ENCODE results near the gene RNF114.
"Not testable (repeated sequence)": the region's sequence is repeated elsewhere in the genome, so short reads cannot be mapped to it uniquely, and the experiment has no call there.

RNF114 gene

DNA sequence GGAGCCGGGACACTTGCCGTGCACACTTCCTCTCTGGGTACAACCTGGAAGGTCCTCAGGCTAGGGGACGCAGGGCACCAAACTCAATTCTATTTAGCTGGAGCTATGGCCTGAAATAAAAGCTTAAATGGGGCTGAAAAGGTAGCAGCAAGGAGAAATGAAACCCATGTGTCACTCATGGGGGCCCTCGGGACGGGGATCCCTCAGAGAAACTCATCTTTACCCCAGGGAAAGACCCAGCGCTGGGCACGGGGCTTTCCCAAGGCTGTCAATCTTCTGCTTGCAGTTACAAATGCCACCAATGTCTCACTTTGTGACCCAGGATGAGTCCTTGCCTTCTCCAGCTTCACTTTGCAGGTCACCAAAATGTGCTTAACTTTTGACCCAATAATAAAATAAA lies 63.1 kb downstream of the RNF114 start:
- no peaks in the 10 kb centered on the region for H3K36me3 ChIP-seq (ENCODE audit: control insufficient read depth in 2 of 2, insufficient read depth in 1 of 2, low read length in 2 of 2)

DNA sequence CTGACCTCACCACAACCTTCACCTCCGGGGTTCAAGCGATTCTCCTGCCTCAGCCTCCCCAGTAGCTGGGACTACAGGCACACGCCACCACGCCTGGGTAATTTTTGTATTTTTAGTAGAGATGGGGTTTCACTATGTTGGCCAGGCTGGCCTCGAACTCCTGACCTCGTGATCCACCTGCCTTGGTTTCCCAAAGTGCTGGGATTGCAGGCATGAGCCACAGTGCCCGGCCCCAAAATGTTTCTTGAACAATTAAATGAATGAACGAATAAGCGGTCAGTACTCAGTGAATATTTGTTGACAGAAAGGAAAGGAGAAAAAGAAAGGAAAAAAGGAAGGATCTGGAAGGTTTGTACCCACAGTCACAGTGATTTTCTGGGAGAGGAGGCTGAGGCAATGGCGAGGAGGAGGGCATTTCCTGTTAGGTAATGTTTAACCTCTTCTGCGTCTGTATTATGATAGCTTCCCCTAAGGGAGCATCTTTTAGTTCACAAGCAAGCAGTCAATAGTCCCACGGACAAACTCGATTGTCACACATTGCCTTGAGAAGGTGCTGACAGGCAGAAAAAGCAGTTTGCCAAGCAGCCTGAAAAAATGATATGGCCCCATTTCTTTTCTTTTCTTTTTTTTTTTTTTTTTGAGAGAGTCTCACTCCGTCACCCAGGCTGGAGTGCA lies 64.5 kb downstream of the RNF114 start:
- H3K9me3 ChIP-seq (ENCODE audit: control insufficient read depth, insufficient read depth, low read depth, low read length); H3K36me3 ChIP-seq (ENCODE audit: control insufficient read depth in 2 of 2, insufficient read depth in 1 of 2, low read length in 2 of 2); H3K4me3 ChIP-seq (ENCODE audit: low read depth, low read length); H3K27ac ChIP-seq (ENCODE audit: extremely low read depth, low read depth, low read length); H3K4me1 ChIP-seq (ENCODE audit: control insufficient read depth, insufficient read depth, low read length): not testable (repeated sequence)
- POLR2A ChIA-PET = interaction anchor here (0.7 to 1.1 kb wide), 2 partner anchors 18 to 258 kb away, joined by 3 to 5 read pairs; no protein-coding TSS in a partner anchor
- CTCF ChIA-PET = interaction anchor here (0.6 to 0.7 kb wide), 2 partner anchors 157 to 222 kb away, joined by 3 read pairs; no protein-coding TSS in a partner anchor

More for the DNA sequence above, 63.1 kb downstream of the RNF114 start:
- Histone ChIP-seq H3K4me1 (ENCODE audit: control insufficient read depth, insufficient read depth, low read length) (no peaks in the 10 kb centered on the region), H3K27ac (ENCODE audit: extremely low read depth, low read depth, low read length) (no peak overlapping the region), H3K4me3 (ENCODE audit: low read depth, low read length) (no peak overlapping the region), H3K9me3 (ENCODE audit: control insufficient read depth, insufficient read depth, low read depth, low read length) (no peaks in the 10 kb centered on the region)
- CTCF ChIA-PET = interaction anchor here (0.6 to 1.0 kb wide), 2 partner anchors 84 to 1038 kb away, joined by 3 to 4 read pairs; no protein-coding TSS in a partner anchor
- no peak for TF ChIP-seq HOXA7 (CRISPR knock-in tag; IDR thresholded peaks at IDR 0.05; ENCODE audit: borderline replicate concordance)
- TF ChIP-seq, protein P1, sequence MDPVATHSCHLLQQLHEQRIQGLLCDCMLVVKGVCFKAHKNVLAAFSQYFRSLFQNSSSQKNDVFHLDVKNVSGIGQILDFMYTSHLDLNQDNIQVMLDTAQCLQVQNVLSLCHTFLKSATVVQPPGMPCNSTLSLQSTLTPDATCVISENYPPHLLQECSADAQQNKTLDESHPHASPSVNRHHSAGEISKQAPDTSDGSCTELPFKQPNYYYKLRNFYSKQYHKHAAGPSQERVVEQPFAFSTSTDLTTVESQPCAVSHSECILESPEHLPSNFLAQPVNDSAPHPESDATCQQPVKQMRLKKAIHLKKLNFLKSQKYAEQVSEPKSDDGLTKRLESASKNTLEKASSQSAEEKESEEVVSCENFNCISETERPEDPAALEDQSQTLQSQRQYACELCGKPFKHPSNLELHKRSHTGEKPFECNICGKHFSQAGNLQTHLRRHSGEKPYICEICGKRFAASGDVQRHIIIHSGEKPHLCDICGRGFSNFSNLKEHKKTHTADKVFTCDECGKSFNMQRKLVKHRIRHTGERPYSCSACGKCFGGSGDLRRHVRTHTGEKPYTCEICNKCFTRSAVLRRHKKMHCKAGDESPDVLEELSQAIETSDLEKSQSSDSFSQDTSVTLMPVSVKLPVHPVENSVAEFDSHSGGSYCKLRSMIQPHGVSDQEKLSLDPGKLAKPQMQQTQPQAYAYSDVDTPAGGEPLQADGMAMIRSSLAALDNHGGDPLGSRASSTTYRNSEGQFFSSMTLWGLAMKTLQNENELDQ (tag by site-specific recombination; IDR thresholded peaks at IDR 0.05; ENCODE audit: low read depth) = no peak
- no peak for TF ChIP-seq SP7 (tag by site-specific recombination; IDR thresholded peaks at IDR 0.05)
- TF ChIP-seq, protein P2, sequence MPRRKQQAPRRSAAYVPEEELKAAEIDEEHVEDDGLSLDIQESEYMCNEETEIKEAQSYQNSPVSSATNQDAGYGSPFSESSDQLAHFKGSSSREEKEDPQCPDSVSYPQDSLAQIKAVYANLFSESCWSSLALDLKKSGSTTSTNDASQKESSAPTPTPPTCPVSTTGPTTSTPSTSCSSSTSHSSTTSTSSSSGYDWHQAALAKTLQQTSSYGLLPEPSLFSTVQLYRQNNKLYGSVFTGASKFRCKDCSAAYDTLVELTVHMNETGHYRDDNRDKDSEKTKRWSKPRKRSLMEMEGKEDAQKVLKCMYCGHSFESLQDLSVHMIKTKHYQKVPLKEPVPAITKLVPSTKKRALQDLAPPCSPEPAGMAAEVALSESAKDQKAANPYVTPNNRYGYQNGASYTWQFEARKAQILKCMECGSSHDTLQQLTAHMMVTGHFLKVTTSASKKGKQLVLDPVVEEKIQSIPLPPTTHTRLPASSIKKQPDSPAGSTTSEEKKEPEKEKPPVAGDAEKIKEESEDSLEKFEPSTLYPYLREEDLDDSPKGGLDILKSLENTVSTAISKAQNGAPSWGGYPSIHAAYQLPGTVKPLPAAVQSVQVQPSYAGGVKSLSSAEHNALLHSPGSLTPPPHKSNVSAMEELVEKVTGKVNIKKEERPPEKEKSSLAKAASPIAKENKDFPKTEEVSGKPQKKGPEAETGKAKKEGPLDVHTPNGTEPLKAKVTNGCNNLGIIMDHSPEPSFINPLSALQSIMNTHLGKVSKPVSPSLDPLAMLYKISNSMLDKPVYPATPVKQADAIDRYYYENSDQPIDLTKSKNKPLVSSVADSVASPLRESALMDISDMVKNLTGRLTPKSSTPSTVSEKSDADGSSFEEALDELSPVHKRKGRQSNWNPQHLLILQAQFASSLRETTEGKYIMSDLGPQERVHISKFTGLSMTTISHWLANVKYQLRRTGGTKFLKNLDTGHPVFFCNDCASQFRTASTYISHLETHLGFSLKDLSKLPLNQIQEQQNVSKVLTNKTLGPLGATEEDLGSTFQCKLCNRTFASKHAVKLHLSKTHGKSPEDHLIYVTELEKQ (tag by site-specific recombination; IDR thresholded peaks at IDR 0.05; ENCODE audit: borderline replicate concordance) = no peak
- no peak for TF ChIP-seq ZSCAN16 (tag by site-specific recombination; IDR thresholded peaks at IDR 0.05)
- TF ChIP-seq ZNF324 (tag by site-specific recombination; IDR thresholded peaks at IDR 0.05) = no peak
- TF ChIP-seq ZNF19 (tag by site-specific recombination; IDR thresholded peaks at IDR 0.05; ENCODE audit: low read depth) = no peak
- no peak for TF ChIP-seq ZNF394 (tag by site-specific recombination; IDR thresholded peaks at IDR 0.05; ENCODE audit: borderline replicate concordance)
- TF ChIP-seq ZNF433 (tag by site-specific recombination; IDR thresholded peaks at IDR 0.05; ENCODE audit: low read depth) = no peak
- no peak for TF ChIP-seq GLIS2 (tag by site-specific recombination; IDR thresholded peaks at IDR 0.05)
- POLR2A ChIA-PET = no interaction called here

DNA sequence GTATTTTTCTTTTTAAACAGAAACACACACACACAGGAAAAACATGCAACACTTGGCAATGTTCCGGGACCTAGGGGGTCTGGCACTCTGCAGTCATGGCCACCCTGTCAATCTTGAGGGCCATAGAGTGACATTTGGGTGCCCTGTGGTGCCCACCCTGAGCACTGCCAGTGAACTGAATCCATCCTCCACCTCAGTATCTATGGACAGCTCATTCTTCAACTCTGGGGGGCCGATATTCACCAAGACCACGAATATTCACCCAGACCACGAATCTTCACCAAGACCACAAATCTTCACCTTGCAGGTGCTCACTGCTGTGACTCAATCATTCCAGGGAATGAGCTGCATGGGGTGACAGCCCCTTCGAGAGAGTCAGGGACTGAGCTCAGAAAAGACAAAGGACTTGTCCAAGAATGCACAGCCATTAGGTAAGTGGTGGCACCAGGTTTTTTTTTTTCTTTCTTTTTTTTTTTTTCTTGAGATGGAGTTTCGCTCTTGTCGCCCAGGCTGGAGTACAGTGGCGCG lies 65.7 kb downstream of the RNF114 start:
- ChIA-PET POLR2A (interaction anchor here (0.6 to 1.1 kb wide), 3 partner anchors 19 to 1411 kb away, joined by 3 to 4 read pairs (median 3); no protein-coding TSS in a partner anchor), CTCF (interaction anchor here (1.2 to 1.3 kb wide), 2 partner anchors 10 to 70 kb away, joined by 3 to 5 read pairs; no protein-coding TSS in a partner anchor)
- no peaks in the 10 kb centered on the region for H3K36me3 ChIP-seq (ENCODE audit: control insufficient read depth in 2 of 2, insufficient read depth in 1 of 2, low read length in 2 of 2)
- no peak overlapping the region for H3K4me3 ChIP-seq (ENCODE audit: low read depth, low read length)
- no peaks in the 10 kb centered on the region for H3K4me1 ChIP-seq (ENCODE audit: control insufficient read depth, insufficient read depth, low read length)
- no peaks in the 10 kb centered on the region for H3K9me3 ChIP-seq (ENCODE audit: control insufficient read depth, insufficient read depth, low read depth, low read length)
- no peak overlapping the region for H3K27ac ChIP-seq (ENCODE audit: extremely low read depth, low read depth, low read length)
- TF ChIP-seq ZNF544 (tag by site-specific recombination; IDR thresholded peaks at IDR 0.05) = no peak
- no peak for TF ChIP-seq ZIC2 (tag by site-specific recombination; IDR thresholded peaks at IDR 0.05)
- no peak for TF ChIP-seq KLF9 (tag by site-specific recombination; IDR thresholded peaks at IDR 0.05; ENCODE audit: low read depth)
- TF ChIP-seq ZNF549 (tag by site-specific recombination; IDR thresholded peaks at IDR 0.05) = no peak
- TF ChIP-seq, protein P3, sequence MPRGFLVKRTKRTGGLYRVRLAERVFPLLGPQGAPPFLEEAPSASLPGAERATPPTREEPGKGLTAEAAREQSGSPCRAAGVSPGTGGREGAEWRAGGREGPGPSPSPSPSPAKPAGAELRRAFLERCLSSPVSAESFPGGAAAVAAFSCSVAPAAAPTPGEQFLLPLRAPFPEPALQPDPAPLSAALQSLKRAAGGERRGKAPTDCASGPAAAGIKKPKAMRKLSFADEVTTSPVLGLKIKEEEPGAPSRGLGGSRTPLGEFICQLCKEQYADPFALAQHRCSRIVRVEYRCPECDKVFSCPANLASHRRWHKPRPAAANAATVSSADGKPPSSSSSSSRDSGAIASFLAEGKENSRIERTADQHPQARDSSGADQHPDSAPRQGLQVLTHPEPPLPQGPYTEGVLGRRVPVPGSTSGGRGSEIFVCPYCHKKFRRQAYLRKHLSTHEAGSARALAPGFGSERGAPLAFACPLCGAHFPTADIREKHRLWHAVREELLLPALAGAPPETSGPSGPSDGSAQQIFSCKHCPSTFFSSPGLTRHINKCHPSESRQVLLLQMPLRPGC (tag by site-specific recombination; IDR thresholded peaks at IDR 0.05) = no peak
- TF ChIP-seq ZNF10 (tag by site-specific recombination; IDR thresholded peaks at IDR 0.05) = no peak
- TF ChIP-seq, protein P4, sequence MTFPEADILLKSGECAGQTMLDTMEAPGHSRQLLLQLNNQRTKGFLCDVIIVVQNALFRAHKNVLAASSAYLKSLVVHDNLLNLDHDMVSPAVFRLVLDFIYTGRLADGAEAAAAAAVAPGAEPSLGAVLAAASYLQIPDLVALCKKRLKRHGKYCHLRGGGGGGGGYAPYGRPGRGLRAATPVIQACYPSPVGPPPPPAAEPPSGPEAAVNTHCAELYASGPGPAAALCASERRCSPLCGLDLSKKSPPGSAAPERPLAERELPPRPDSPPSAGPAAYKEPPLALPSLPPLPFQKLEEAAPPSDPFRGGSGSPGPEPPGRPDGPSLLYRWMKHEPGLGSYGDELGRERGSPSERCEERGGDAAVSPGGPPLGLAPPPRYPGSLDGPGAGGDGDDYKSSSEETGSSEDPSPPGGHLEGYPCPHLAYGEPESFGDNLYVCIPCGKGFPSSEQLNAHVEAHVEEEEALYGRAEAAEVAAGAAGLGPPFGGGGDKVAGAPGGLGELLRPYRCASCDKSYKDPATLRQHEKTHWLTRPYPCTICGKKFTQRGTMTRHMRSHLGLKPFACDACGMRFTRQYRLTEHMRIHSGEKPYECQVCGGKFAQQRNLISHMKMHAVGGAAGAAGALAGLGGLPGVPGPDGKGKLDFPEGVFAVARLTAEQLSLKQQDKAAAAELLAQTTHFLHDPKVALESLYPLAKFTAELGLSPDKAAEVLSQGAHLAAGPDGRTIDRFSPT (tag by site-specific recombination; IDR thresholded peaks at IDR 0.05) = no peak
- TF ChIP-seq ZNF16 (tag by site-specific recombination; IDR thresholded peaks at IDR 0.05; ENCODE audit: low read depth) = no peak
- TF ChIP-seq ZNF133 (tag by site-specific recombination; IDR thresholded peaks at IDR 0.05) = no peak
- TF ChIP-seq ZNF138 (tag by site-specific recombination; IDR thresholded peaks at IDR 0.05; ENCODE audit: borderline replicate concordance) = no peak
